MM.1S (cell line): ENCODE results near the gene SARS2.

Experiments used
- DNase-seq: peaks from one replicate; pipeline ENCODE4 v3.0.0-alpha.2; 2015
- H2AFZ ChIP-seq: fragments of 300-600 bp; sonication (generic); 2 replicates; pipeline ENCODE4 v1.6.0; 2016; ENCODE audit warnings: antibody characterized with exemption, low read length
- H3F3A ChIP-seq: fragments of 300-600 bp; sonication (generic); 2 replicates; pipeline ENCODE4 v1.6.1; 2016; ENCODE audit warnings: mild to moderate bottlenecking, antibody characterized with exemption, low read length, moderate library complexity, mixed read lengths; ENCODE audit not compliant: insufficient read depth
- H3K27ac ChIP-seq: fragments of 300-600 bp; sonication (generic); 2 replicates; pipeline ENCODE4 v1.5.1; 2016; ENCODE audit warnings: mild to moderate bottlenecking, low read length
- H3K27me3 ChIP-seq: fragments of 300-600 bp; sonication (generic); replicated peaks from 2 replicates; pipeline ENCODE4 v1.6.0; 2016; ENCODE audit warnings: low read length; ENCODE audit not compliant: insufficient read depth
- H3K36me3 ChIP-seq: fragments of 300-600 bp; sonication (generic); replicated peaks from 2 replicates; pipeline ENCODE4 v1.6.1; 2016; ENCODE audit warnings: mild to moderate bottlenecking, low read length, mixed read lengths; ENCODE audit not compliant: insufficient read depth
- H3K4me1 ChIP-seq: fragments of 300-600 bp; sonication (generic); 2 replicates; pipeline ENCODE4 v1.6.1; 2016; ENCODE audit warnings: low read length, mixed read lengths
- H3K4me2 ChIP-seq: fragments of 300-600 bp; sonication (generic); 2 replicates; pipeline ENCODE4 v1.6.0; 2016; ENCODE audit warnings: low read depth, low read length
- H3K4me3 ChIP-seq: fragments of 300-600 bp; sonication (generic); 2 replicates; pipeline ENCODE4 v1.5.1; 2016; ENCODE audit warnings: low read length, mixed read lengths
- H3K79me2 ChIP-seq: fragments of 300-600 bp; sonication (generic); 2 replicates; pipeline ENCODE4 v1.6.1; 2016; ENCODE audit warnings: mixed run types, low read length, mixed read lengths
- H3K9ac ChIP-seq: fragments of 300-600 bp; sonication (generic); 2 replicates; pipeline ENCODE4 v1.6.1; 2016; ENCODE audit warnings: low read length, mixed read lengths
- H3K9me2 ChIP-seq: fragments of 300-600 bp; sonication (generic); replicated peaks from 2 replicates; pipeline ENCODE4 v1.6.1; 2016; ENCODE audit warnings: mild to moderate bottlenecking, low read length, mixed read lengths; ENCODE audit not compliant: insufficient read depth
- H3K9me3 ChIP-seq: fragments of 300-600 bp; sonication (generic); replicated peaks from 2 replicates; pipeline ENCODE4 v1.6.1; 2016; ENCODE audit warnings: mild to moderate bottlenecking, low read length, mixed read lengths; ENCODE audit not compliant: insufficient read depth
- H4K20me1 ChIP-seq: fragments of 300-600 bp; sonication (generic); 2 replicates; pipeline ENCODE4 v1.6.1; 2016; ENCODE audit warnings: mild to moderate bottlenecking, low read length, moderate library complexity, mixed read lengths; ENCODE audit not compliant: insufficient read depth
- EZH2 ChIP-seq: fragments of 300-600 bp; sonication (generic); optimal IDR thresholded peaks from 2 replicates; pipeline ENCODE3; 2017; ENCODE audit warnings: low read depth, mild to moderate bottlenecking, antibody characterized with exemption, low read length, mixed read lengths
- EZH2phosphoT487 ChIP-seq: fragments of 300-600 bp; sonication (generic); IDR thresholded peaks from 2 replicates; pipeline ENCODE4 v1.6.1; 2018; ENCODE audit warnings: antibody characterized with exemption, low read length
- TF ChIP-seq, protein P1 (sequence below): fragments of 300-600 bp; sonication (generic); IDR thresholded peaks from 2 replicates; pipeline ENCODE4 v1.5.1; 2016; ENCODE audit warnings: antibody characterized with exemption, low read length, mixed read lengths

The SARS2 gene

DNA sequence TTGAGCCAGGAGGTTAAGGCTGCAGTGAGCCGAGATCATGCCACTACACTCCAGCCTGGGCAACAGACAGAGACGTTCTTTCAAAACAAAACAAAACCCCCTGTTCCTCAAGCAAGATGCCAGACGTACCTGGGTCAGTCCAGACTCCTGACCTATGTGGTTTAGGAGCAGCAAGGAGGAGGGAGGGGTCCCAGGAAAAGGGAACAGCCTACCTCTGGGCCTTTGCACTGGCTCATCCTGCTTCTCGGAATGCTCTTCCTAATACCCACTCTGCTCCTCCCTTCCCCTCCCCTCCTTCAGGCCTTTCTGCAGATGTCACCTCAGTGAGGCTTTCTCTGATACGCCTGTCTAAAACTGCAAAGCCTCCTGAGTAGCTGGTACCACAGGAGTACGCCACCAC lies 62.0 kb downstream of the SARS2 start:
- Histone ChIP-seq H3K4me1 (no peaks in the 10 kb centered on the region), H3K9me2 (no peaks in the 10 kb centered on the region), H3K79me2 (no peaks in the 10 kb centered on the region), H4K20me1 (no peaks in the 10 kb centered on the region), H3K27ac (no peak overlapping the region), H3K4me3 (no peak overlapping the region), H3K4me2 (no peak overlapping the region), H3K36me3 (no peaks in the 10 kb centered on the region), H3K27me3 (no peaks in the 10 kb centered on the region), H3K9me3 (no peaks in the 10 kb centered on the region), H3F3A (no peaks in the 10 kb centered on the region), H2AFZ (no peak overlapping the region), H3K9ac (no peak overlapping the region)
- TF ChIP-seq EZH2phosphoT487 (no peak), EZH2 (no peak)
- TF ChIP-seq, protein P1, sequence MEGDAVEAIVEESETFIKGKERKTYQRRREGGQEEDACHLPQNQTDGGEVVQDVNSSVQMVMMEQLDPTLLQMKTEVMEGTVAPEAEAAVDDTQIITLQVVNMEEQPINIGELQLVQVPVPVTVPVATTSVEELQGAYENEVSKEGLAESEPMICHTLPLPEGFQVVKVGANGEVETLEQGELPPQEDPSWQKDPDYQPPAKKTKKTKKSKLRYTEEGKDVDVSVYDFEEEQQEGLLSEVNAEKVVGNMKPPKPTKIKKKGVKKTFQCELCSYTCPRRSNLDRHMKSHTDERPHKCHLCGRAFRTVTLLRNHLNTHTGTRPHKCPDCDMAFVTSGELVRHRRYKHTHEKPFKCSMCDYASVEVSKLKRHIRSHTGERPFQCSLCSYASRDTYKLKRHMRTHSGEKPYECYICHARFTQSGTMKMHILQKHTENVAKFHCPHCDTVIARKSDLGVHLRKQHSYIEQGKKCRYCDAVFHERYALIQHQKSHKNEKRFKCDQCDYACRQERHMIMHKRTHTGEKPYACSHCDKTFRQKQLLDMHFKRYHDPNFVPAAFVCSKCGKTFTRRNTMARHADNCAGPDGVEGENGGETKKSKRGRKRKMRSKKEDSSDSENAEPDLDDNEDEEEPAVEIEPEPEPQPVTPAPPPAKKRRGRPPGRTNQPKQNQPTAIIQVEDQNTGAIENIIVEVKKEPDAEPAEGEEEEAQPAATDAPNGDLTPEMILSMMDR: no peak
- no peak for DNase-seq

DNA sequence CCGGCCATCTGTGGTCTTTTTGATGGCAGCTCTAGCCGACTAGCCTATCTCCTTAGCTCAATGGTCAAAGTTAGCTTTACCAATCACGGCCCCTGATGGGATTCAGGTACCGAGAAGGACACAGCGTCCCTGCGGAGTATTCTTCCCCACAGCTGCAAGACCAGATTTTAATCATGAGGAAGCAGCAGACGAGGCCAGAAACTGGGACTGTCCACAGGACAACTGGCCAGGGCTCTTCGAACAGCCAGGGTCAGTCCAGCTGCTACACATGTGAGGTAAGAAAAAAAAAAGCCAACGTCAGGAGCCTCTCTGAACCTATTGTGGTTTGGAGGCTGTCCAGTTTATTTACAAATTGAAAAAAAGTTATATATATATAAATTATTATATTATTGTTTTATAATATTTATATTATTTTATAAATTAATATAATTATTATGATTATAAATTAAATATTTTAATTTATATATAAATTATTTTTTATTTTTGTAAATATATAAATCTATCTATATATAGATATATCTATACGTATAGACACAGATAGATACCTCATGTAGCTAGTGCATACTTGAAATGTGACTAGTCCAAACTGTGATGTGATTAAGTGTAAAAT lies 63.3 kb downstream of the SARS2 start:
- no peak overlapping the region for H2AFZ ChIP-seq
- H3K4me1 ChIP-seq: no peaks in the 10 kb centered on the region
- H3K4me3 ChIP-seq: no peak overlapping the region
- no peak for DNase-seq
- TF ChIP-seq EZH2 (no peak), EZH2phosphoT487 (no peak)
- TF ChIP-seq, protein P1: no peak
- H3K9me2 ChIP-seq: no peaks in the 10 kb centered on the region
- no peak overlapping the region for H3K27ac ChIP-seq
- no peaks in the 10 kb centered on the region for H3K79me2 ChIP-seq
- no peaks in the 10 kb centered on the region for H3K36me3 ChIP-seq
- H3K4me2 ChIP-seq: no peak overlapping the region
- no peaks in the 10 kb centered on the region for H3K9me3 ChIP-seq
- H4K20me1 ChIP-seq: no peaks in the 10 kb centered on the region
- H3K27me3 ChIP-seq: no peaks in the 10 kb centered on the region
- no peak overlapping the region for H3K9ac ChIP-seq
- no peaks in the 10 kb centered on the region for H3F3A ChIP-seq
